ENCODE results near the gene LRRC56. TPM values are rescaled to one million over a fixed set of nuclear protein-coding genes. Genes with fewer than 3 reads are reported as not detected.

The LRRC56 gene
- total RNA-seq, 2 donors from 2014 or later = 3.0 to 4.3 TPM

DNA sequence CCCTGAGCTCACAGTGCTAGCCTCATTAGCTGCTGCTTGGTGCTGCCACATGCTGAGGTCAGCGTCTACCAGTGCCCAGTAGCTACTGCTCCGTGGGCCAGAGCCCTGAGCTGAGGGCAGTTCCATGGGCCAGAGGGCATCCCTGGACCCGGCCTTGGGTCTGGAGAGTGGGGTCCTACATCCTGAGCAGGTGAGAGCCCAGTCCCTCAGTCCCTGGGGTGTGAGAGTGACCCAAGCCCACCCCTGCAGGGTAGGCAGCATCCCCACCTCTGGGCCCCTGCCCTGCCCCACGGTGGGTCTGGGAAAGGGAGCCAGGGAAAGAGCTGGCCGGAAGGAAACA, 13.4 kb downstream of the LRRC56 start:
- Histone ChIP-seq H3K4me1 (ENCODE audit: control insufficient read depth, insufficient read depth, low read length) (peaks cover 5% of the 10 kb centered on the region), H3K4me3 (ENCODE audit: low read length) (no peak overlapping the region), H3K9ac (ENCODE audit: extremely low read depth, low read length, poor library complexity, severe bottlenecking) (no peak overlapping the region), H3K9me3 (ENCODE audit: control insufficient read depth, low read length) (no peaks in the 10 kb centered on the region), H3K27me3 (ENCODE audit: control insufficient read depth, insufficient read depth, low read length, poor library complexity, severe bottlenecking) (peaks cover 6% of the 10 kb centered on the region), H3K27ac (ENCODE audit: low read depth, low read length) (no peak overlapping the region), H3K36me3 (ENCODE audit: control insufficient read depth, insufficient read depth, low read length) (no peaks in the 10 kb centered on the region)
- Mint-ChIP-seq H3K27ac (no peak overlapping the region), H3K27me3 (ENCODE audit: insufficient read depth) (peaks cover 1% of the 10 kb centered on the region), H3K4me1 (peaks cover 6% of the 10 kb centered on the region), H3K36me3 (ENCODE audit: low read depth) (peaks cover 4% of the 10 kb centered on the region), H3K4me3 (no peak overlapping the region), H3K9me3 (peaks cover 4% of the 10 kb centered on the region)
- no peak for DNase-seq
- TF ChIP-seq, protein P1, sequence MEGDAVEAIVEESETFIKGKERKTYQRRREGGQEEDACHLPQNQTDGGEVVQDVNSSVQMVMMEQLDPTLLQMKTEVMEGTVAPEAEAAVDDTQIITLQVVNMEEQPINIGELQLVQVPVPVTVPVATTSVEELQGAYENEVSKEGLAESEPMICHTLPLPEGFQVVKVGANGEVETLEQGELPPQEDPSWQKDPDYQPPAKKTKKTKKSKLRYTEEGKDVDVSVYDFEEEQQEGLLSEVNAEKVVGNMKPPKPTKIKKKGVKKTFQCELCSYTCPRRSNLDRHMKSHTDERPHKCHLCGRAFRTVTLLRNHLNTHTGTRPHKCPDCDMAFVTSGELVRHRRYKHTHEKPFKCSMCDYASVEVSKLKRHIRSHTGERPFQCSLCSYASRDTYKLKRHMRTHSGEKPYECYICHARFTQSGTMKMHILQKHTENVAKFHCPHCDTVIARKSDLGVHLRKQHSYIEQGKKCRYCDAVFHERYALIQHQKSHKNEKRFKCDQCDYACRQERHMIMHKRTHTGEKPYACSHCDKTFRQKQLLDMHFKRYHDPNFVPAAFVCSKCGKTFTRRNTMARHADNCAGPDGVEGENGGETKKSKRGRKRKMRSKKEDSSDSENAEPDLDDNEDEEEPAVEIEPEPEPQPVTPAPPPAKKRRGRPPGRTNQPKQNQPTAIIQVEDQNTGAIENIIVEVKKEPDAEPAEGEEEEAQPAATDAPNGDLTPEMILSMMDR (conservative IDR thresholded peaks at IDR 0.05) = no peak
- 92 to 100% methylated on average over 3 to 4 of the region's 5 CpGs for WGBS, 2 experiments (ENCODE audit: insufficient coverage in 1 of 2, insufficient read length in 1 of 2)

DNA sequence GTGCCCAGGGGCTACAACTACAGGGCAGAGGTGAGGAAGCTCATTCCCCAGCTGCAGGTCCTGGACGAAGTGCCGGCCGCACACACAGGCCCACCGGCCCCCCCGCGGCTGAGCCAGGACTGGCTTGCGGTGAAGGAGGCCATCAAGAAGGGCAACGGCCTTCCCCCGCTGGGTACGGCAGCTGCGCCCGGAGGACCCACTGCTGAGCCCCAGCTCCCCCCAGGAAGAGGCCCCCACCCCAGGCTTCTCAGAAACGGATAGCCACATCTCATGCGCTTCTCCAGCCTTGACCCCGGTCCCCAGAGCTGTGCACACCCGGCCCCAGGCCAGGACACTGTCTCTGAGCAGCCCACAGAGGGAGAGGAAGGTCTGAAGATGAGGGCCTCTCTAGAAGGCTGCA, 13.8 kb downstream of the LRRC56 start:
- Histone ChIP-seq H3K9ac (ENCODE audit: extremely low read depth, low read length, poor library complexity, severe bottlenecking) (no peak overlapping the region), H3K27ac (ENCODE audit: low read depth, low read length) (no peak overlapping the region), H3K36me3 (ENCODE audit: control insufficient read depth, insufficient read depth, low read length) (no peaks in the 10 kb centered on the region), H3K9me3 (ENCODE audit: control insufficient read depth, low read length) (no peaks in the 10 kb centered on the region), H3K27me3 (ENCODE audit: control insufficient read depth, insufficient read depth, low read length, poor library complexity, severe bottlenecking) (peaks cover 10% of the 10 kb centered on the region), H3K4me1 (ENCODE audit: control insufficient read depth, insufficient read depth, low read length) (peaks cover 5% of the 10 kb centered on the region), H3K4me3 (ENCODE audit: low read length) (no peak overlapping the region)
- Mint-ChIP-seq H3K4me3 (no peak overlapping the region), H3K4me1 (peaks cover 6% of the 10 kb centered on the region), H3K27ac (no peak overlapping the region), H3K9me3 (peaks cover 4% of the 10 kb centered on the region), H3K36me3 (ENCODE audit: low read depth) (peaks cover 4% of the 10 kb centered on the region), H3K27me3 (ENCODE audit: insufficient read depth) (peaks cover 4% of the 10 kb centered on the region)
- DNase-seq = no peak
- 94 to 100% methylated on average over 1 to 16 of the region's 16 CpGs for WGBS, 2 experiments (ENCODE audit: insufficient coverage in 1 of 2, insufficient read length in 1 of 2)
- TF ChIP-seq, protein P1 (conservative IDR thresholded peaks at IDR 0.05) = no peak

DNA sequence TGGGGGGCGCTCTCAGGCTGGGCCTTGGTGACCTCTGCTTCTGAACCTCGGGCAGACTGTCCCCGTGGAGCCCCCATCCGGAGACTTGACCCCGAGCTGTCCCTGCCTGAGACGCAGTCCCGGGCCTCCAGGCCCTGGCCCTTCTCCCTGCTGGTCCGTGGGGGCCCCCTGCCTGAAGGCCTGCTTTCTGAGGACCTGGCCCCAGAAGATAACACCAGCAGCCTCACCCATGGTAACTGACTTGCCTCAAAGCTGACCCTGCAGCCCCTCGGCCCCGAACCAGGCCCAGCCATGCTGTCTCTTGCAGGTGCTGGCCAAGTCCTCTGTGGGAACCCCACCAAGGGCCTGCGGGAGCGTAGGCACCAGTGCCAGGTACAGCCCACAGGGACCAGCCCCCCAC, 14.3 kb downstream of the LRRC56 start:
- peaks cover 2% of the 10 kb centered on the region for H3K9me3 Mint-ChIP-seq
- peaks cover 9% of the 10 kb centered on the region for H3K27me3 Mint-ChIP-seq (ENCODE audit: insufficient read depth)
- no peak overlapping the region for H3K4me3 Mint-ChIP-seq
- no peak overlapping the region for H3K9ac ChIP-seq (ENCODE audit: extremely low read depth, low read length, poor library complexity, severe bottlenecking)
- H3K9me3 ChIP-seq (ENCODE audit: control insufficient read depth, low read length) = no peaks in the 10 kb centered on the region
- DNase-seq = no peak
- H3K36me3 ChIP-seq (ENCODE audit: control insufficient read depth, insufficient read depth, low read length) = no peaks in the 10 kb centered on the region
- no peak overlapping the region for H3K27ac ChIP-seq (ENCODE audit: low read depth, low read length)
- peaks cover 6% of the 10 kb centered on the region for H3K4me1 Mint-ChIP-seq
- peaks cover 2% of the 10 kb centered on the region for H3K36me3 Mint-ChIP-seq (ENCODE audit: low read depth)
- peaks cover 15% of the 10 kb centered on the region for H3K27me3 ChIP-seq (ENCODE audit: control insufficient read depth, insufficient read depth, low read length, poor library complexity, severe bottlenecking)
- TF ChIP-seq, protein P1 (conservative IDR thresholded peaks at IDR 0.05) = no peak
- no peak overlapping the region for H3K27ac Mint-ChIP-seq
- no peak overlapping the region for H3K4me3 ChIP-seq (ENCODE audit: low read length)
- 92 to 97% methylated on average over 6 to 12 of the region's 12 CpGs for WGBS, 2 experiments (ENCODE audit: insufficient coverage in 1 of 2, insufficient read length in 1 of 2)
- peaks cover 5% of the 10 kb centered on the region for H3K4me1 ChIP-seq (ENCODE audit: control insufficient read depth, insufficient read depth, low read length)
